Measurements from ENCODE around the gene ACY1.

DNA sequence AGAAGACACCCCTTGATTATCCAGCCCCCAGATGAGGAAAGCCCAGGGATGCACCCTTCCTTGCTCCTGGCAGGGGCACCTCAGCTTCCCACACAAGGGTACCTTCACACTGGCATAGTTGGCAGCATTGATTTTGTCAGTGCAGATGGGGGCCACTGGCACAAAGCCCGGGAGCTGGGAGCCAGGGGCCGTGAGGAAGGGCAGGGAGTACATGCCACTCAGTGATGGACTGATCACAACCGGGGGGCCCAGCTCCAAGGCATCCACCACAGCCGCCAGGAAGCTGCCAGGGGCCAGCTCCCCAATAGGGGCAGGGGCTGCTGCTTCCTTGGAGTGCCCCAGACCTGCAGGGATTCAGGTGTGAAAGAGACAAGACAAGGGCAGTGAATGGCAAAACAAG, 13.5 kb upstream of the ACY1 start:
- TF ChIP-seq CTCF (IDR thresholded peaks at IDR 0.05) (no peak), EP300 (IDR thresholded peaks at IDR 0.05) (no peak), POLR2AphosphoS5 (IDR thresholded peaks at IDR 0.05) (no peak)

Data from suprapubic skin (tissue), 4 donors.